IMR-90 (cell line): ENCODE results near the gene SH3GL2. TPM values are rescaled to one million over a fixed set of nuclear protein-coding genes. Genes with fewer than 3 reads are reported as not detected.

Experiments used
- ATAC-seq: fragments of 200-7000 bp; cut with Tn5 transposase; 2 replicates; pipeline ENCODE4 v1.9.1; 2020; ENCODE audit warnings: low read depth, mild to moderate bottlenecking, moderate library complexity
- BruUV-seq: library from RNA; stranded (reverse); fragments of 400-500 nt; replicated peaks from 2 replicates; lab custom pipeline; 2021; lab: Mats Ljungman, UMichigan
- CTCF ChIA-PET: fragments of 300-600 bp; formaldehyde crosslinking; extraction: SDS; loops from one replicate; lab custom pipeline; 2021; ENCODE audit warnings: antibody characterized with exemption; lab: Yijun Ruan, JAX
- POLR2A ChIA-PET: fragments of 300-600 bp; sonication (Branson Sonifier 250); formaldehyde crosslinking; loops from one replicate; lab custom pipeline; 2022; ENCODE audit warnings: antibody characterized with exemption; ENCODE audit not compliant: unreplicated experiment; lab: Charles Lee
- DNase-seq: peaks from one replicate; pipeline ENCODE4 v3.0.0; 2013
- H2AFZ ChIP-seq: replicated peaks from 2 replicates; pipeline ENCODE3; 2013; ENCODE audit warnings: low read length, mild to moderate bottlenecking; ENCODE audit not compliant: poor library complexity
- H2AK5ac ChIP-seq: 2 replicates; pipeline ENCODE4 v1.6.1; 2013; ENCODE audit warnings: low read depth, low read length, inconsistent platforms
- H2AK9ac ChIP-seq: replicated peaks from 2 replicates; pipeline ENCODE3; 2013; ENCODE audit warnings: mild to moderate bottlenecking, low read depth, low read length, moderate library complexity; ENCODE audit not compliant: poor library complexity
- H2BK120ac ChIP-seq: 2 replicates; pipeline ENCODE4 v1.6.1; 2013; ENCODE audit warnings: low read depth, low read length, inconsistent platforms
- H2BK15ac ChIP-seq: 3 replicates; pipeline ENCODE4 v1.6.1; 2013; ENCODE audit warnings: low read depth, low read length, inconsistent platforms
- H2BK20ac ChIP-seq: 2 replicates; pipeline ENCODE4 v1.6.1; 2013; ENCODE audit warnings: low read depth, mild to moderate bottlenecking, inconsistent platforms, low read length, moderate library complexity
- H2BK5ac ChIP-seq: 2 replicates; pipeline ENCODE4 v1.6.1; 2013; ENCODE audit warnings: mild to moderate bottlenecking, low read depth, low read length, inconsistent platforms; ENCODE audit not compliant: poor library complexity, severe bottlenecking
- H3K14ac ChIP-seq: replicated peaks from 2 replicates; pipeline ENCODE4 v1.6.1; 2013; ENCODE audit warnings: low read depth, low read length, inconsistent platforms
- H3K18ac ChIP-seq: 2 replicates; pipeline ENCODE4 v1.6.1; 2013; ENCODE audit warnings: low read depth, low read length, control low read depth
- H3K23ac ChIP-seq: 2 replicates; pipeline ENCODE4 v1.6.1; 2013; ENCODE audit warnings: low read depth, low read length, inconsistent platforms
- H3K27ac ChIP-seq: 2 replicates; pipeline ENCODE4 v1.5.1; 2013; ENCODE audit warnings: mild to moderate bottlenecking, control low read depth, low read length; ENCODE audit not compliant: insufficient read depth
- H3K27me3 ChIP-seq: 2 replicates; pipeline ENCODE4 v1.6.1; 2013; ENCODE audit warnings: low read length; ENCODE audit not compliant: control insufficient read depth, insufficient read depth
- H3K36me3 ChIP-seq: 2 replicates; pipeline ENCODE4 v1.6.1; 2013; ENCODE audit warnings: low read length, mixed read lengths; ENCODE audit not compliant: control insufficient read depth, insufficient read depth
- H3K4ac ChIP-seq: 2 replicates; pipeline ENCODE4 v1.6.1; 2013; ENCODE audit warnings: low read depth, low read length, inconsistent platforms
- H3K4me1 ChIP-seq: 2 replicates; pipeline ENCODE4 v1.6.1; 2013; ENCODE audit warnings: low read length, mixed read lengths; ENCODE audit not compliant: control insufficient read depth, insufficient read depth
- H3K4me2 ChIP-seq: 2 replicates; pipeline ENCODE4 v1.6.1; 2013; ENCODE audit warnings: low read depth, mild to moderate bottlenecking, control low read depth, low read length, moderate library complexity
- H3K4me3 ChIP-seq: 2 replicates; pipeline ENCODE4 v1.5.1; 2013; ENCODE audit warnings: low read depth, mild to moderate bottlenecking, control low read depth, low read length, moderate library complexity; ENCODE audit not compliant: insufficient read depth
- H3K56ac ChIP-seq: 2 replicates; pipeline ENCODE4 v1.6.1; 2013; ENCODE audit warnings: low read length, inconsistent platforms; ENCODE audit not compliant: insufficient read depth; ENCODE audit errors: extremely low read depth
- H3K79me1 ChIP-seq, 2 experiments: 2 replicates each; pipeline ENCODE4 v1.6.1; 2013; ENCODE audit warnings: low read length in 2 of 2, inconsistent platforms in 1 of 2, low read depth in 1 of 2
- H3K9ac ChIP-seq: 2 replicates; pipeline ENCODE4 v1.6.1; 2013; ENCODE audit warnings: low read depth, low read length, control low read depth
- H3K9me1 ChIP-seq: 2 replicates; pipeline ENCODE4 v1.6.1; 2013; ENCODE audit warnings: low read length, inconsistent platforms; ENCODE audit not compliant: insufficient read depth
- H3K9me3 ChIP-seq: 2 replicates; pipeline ENCODE4 v1.6.1; 2013; ENCODE audit warnings: low read length; ENCODE audit not compliant: control insufficient read depth, insufficient read depth
- H4K20me1 ChIP-seq: 2 replicates; pipeline ENCODE4 v1.6.1; 2013; ENCODE audit warnings: low read length, inconsistent platforms; ENCODE audit not compliant: insufficient read depth
- H4K5ac ChIP-seq: 2 replicates; pipeline ENCODE4 v1.6.1; 2013; ENCODE audit warnings: mild to moderate bottlenecking, low read depth, low read length, control low read depth
- H4K8ac ChIP-seq, 2 experiments: 2 replicates each; pipeline ENCODE4 v1.6.1; 2013; ENCODE audit warnings: low read depth in 2 of 2, low read length in 2 of 2, control low read depth in 1 of 2, inconsistent platforms in 1 of 2
- H4K91ac ChIP-seq: 2 replicates; pipeline ENCODE4 v1.6.1; 2013; ENCODE audit warnings: low read depth, low read length, inconsistent platforms; ENCODE audit not compliant: insufficient read depth
- BHLHE40 ChIP-seq: fragments of 150-350 bp; IDR thresholded peaks from 2 replicates; pipeline ENCODE4 v1.6.1; 2016; ENCODE audit warnings: mild to moderate bottlenecking, low read depth, low read length
- CEBPB ChIP-seq: IDR thresholded peaks from 2 replicates; pipeline ENCODE4 v1.6.1; 2012; ENCODE audit warnings: low read depth, low read length, improper control_type of control experiment
- CHD1 ChIP-seq: IDR thresholded peaks from 2 replicates; pipeline ENCODE4 v1.6.1; 2012; ENCODE audit warnings: low read depth, low read length, improper control_type of control experiment
- FOS ChIP-seq: fragments of 150-350 bp; IDR thresholded peaks from 2 replicates; pipeline ENCODE4 v1.6.1; 2016; ENCODE audit warnings: low read depth, low read length
- POLR2A ChIP-seq: IDR thresholded peaks from 2 replicates; pipeline ENCODE4 v1.6.1; 2012; ENCODE audit warnings: mild to moderate bottlenecking, low read depth, low read length
- RCOR1 ChIP-seq: IDR thresholded peaks from 2 replicates; pipeline ENCODE4 v1.6.1; 2012; ENCODE audit warnings: mild to moderate bottlenecking, low read length, improper control_type of control experiment; ENCODE audit not compliant: insufficient replicate concordance
- RFX5 ChIP-seq: IDR thresholded peaks from 2 replicates; pipeline ENCODE4 v1.8.0; 2012; ENCODE audit warnings: low read depth, mild to moderate bottlenecking, low read length, moderate library complexity
- SMC3 ChIP-seq: fragments of 150-350 bp; IDR thresholded peaks from 2 replicates; pipeline ENCODE4 v1.6.1; 2016; ENCODE audit warnings: low read depth, mild to moderate bottlenecking, antibody characterized with exemption, low read length, moderate library complexity
- WGBS, 2 experiments: methylation state at CpG; one replicate each; pipeline versions ENCODE4 v1.1.5 to v1.1.7; 2013; ENCODE audit warnings: missing lambda C conversion rate in 2 of 2; ENCODE audit not compliant: insufficient read length in 1 of 2; ENCODE audit errors: extremely low coverage in 2 of 2; 5-methylcytosine and 5-hydroxymethylcytosine counted together
- dilution Hi-C: fragments of 300-500 bp; cut with HindIII; formaldehyde crosslinking; loops from one replicate; pipeline ENCODE4 v1.14.3; 2018; ENCODE audit warnings: low sequenced_read_pairs; ENCODE audit not compliant: unreplicated experiment
- in situ Hi-C: fragments of 300-500 bp; cut with MboI; formaldehyde crosslinking; loops from 3 replicates; pipeline ENCODE4 v1.14.3; 2019; ENCODE audit warnings: low sequenced_read_pairs, inconsistent platforms, mixed read lengths
- intact Hi-C: fragments of 100-400 bp; cut with micrococcal nuclease; formaldehyde crosslinking; loops from 2 replicates; pipeline ENCODE4 v1.10.0; 2022
- polyA plus RNA-seq, 3 experiments: library from polyadenylated mRNA; depleted of rRNA; stranded (reverse); fragments of >200 nt; gene quantifications; 2 replicates each; pipeline ENCODE4 v1.2.3, GENCODE V29; 2012; ENCODE audit warnings: low replicate concordance in 1 of 3
- total RNA-seq: library from RNA; depleted of rRNA; stranded (reverse); fragments of >200 nt; gene quantifications from 2 replicates; pipeline ENCODE4 v1.2.3, GENCODE V29; 2012
- TF ChIP-seq, protein P1 (sequence below): fragments of 150-350 bp; IDR thresholded peaks from 2 replicates; pipeline ENCODE4 v1.6.1; 2017; ENCODE audit warnings: mild to moderate bottlenecking, antibody characterized with exemption, low read length, low read depth
- TF ChIP-seq, protein P2 (sequence below): conservative IDR thresholded peaks from 2 replicates; pipeline ENCODE4 v1.5.1; 2012; ENCODE audit warnings: mild to moderate bottlenecking, low read depth, low read length, improper control_type of control experiment

Gene SH3GL2
- total and polyA plus RNA-seq, 2 of the 4 experiments (the other 2 are of a cell fraction) = under 0.01 to 0.05 TPM

DNA sequence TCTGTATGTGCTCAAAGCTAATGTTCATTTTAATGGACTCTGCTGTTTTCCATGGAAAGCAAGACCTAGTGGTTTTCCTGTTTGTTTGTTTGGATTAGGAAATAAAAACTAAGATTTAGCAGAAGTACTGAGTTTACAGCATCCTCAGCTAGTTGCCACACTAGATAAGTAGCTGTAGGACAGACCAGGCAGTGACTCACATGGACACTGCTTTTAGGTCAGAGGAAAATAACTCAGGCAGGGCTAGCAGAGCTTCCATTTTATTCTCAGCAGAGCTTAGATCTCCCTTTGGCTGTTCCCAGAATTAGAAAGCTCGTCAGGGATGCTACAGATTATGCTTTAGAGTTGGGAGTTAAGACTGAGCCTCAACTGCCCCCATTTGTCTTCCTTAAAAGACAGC lies 204.4 kb downstream of the SH3GL2 start:
- H4K91ac ChIP-seq = no peak overlapping the region
- H2AK9ac ChIP-seq = no peak overlapping the region
- in situ Hi-C loops = no loop called here
- H2BK120ac ChIP-seq = no peak overlapping the region
- H3K14ac ChIP-seq = no peak overlapping the region
- H4K20me1 ChIP-seq = no peaks in the 10 kb centered on the region
- TF ChIP-seq RCOR1 = no peak
- TF ChIP-seq, protein P1, sequence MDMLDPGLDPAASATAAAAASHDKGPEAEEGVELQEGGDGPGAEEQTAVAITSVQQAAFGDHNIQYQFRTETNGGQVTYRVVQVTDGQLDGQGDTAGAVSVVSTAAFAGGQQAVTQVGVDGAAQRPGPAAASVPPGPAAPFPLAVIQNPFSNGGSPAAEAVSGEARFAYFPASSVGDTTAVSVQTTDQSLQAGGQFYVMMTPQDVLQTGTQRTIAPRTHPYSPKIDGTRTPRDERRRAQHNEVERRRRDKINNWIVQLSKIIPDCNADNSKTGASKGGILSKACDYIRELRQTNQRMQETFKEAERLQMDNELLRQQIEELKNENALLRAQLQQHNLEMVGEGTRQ = no peak
- TF ChIP-seq CHD1 = no peak
- TF ChIP-seq RFX5 = no peak
- TF ChIP-seq POLR2A = no peak
- no peak for TF ChIP-seq BHLHE40
- TF ChIP-seq, protein P2, sequence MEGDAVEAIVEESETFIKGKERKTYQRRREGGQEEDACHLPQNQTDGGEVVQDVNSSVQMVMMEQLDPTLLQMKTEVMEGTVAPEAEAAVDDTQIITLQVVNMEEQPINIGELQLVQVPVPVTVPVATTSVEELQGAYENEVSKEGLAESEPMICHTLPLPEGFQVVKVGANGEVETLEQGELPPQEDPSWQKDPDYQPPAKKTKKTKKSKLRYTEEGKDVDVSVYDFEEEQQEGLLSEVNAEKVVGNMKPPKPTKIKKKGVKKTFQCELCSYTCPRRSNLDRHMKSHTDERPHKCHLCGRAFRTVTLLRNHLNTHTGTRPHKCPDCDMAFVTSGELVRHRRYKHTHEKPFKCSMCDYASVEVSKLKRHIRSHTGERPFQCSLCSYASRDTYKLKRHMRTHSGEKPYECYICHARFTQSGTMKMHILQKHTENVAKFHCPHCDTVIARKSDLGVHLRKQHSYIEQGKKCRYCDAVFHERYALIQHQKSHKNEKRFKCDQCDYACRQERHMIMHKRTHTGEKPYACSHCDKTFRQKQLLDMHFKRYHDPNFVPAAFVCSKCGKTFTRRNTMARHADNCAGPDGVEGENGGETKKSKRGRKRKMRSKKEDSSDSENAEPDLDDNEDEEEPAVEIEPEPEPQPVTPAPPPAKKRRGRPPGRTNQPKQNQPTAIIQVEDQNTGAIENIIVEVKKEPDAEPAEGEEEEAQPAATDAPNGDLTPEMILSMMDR = no peak
- TF ChIP-seq SMC3 = no peak
- TF ChIP-seq FOS = no peak
- TF ChIP-seq CEBPB = no peak
- H3K9me1 ChIP-seq = no peaks in the 10 kb centered on the region
- H4K8ac ChIP-seq = no peak overlapping the region
- H4K5ac ChIP-seq = no peak overlapping the region
- dilution Hi-C loops = loop anchor here (25.0 kb wide), 1 partner anchor 246 kb away; no protein-coding TSS in a partner anchor
- no peaks in the 10 kb centered on the region for H3K79me1 ChIP-seq
- no peaks in the 10 kb centered on the region for H3K4me1 ChIP-seq
- H3K4me3 ChIP-seq = no peak overlapping the region
- no peak overlapping the region for H3K9ac ChIP-seq
- ChIA-PET POLR2A (no interaction called here), CTCF (no interaction called here)
- no peak overlapping the region for H2AK5ac ChIP-seq
- no peaks in the 10 kb centered on the region for H3K36me3 ChIP-seq
- no peak overlapping the region for H2BK15ac ChIP-seq
- DNase-seq (no peak), ATAC-seq (no peak)
- H3K27ac ChIP-seq = no peak overlapping the region
- no TSS peak for BruUV-seq
- no peak overlapping the region for H3K23ac ChIP-seq
- no peaks in the 10 kb centered on the region for H3K9me3 ChIP-seq
- H3K56ac ChIP-seq = no peak overlapping the region
- no peak overlapping the region for H3K4ac ChIP-seq
- WGBS, 2 experiments = no CpG with 5 or more reads among the region's 1 CpG
- no peak overlapping the region for H2BK5ac ChIP-seq
- no peak overlapping the region for H2AFZ ChIP-seq
- H2BK20ac ChIP-seq = no peak overlapping the region
- H3K18ac ChIP-seq = no peak overlapping the region
- no peaks in the 10 kb centered on the region for H3K27me3 ChIP-seq
- intact Hi-C loops = no loop called here
- no peak overlapping the region for H3K4me2 ChIP-seq
